ENCODE results near the gene CLCN6. TPM values are rescaled to one million over a fixed set of nuclear protein-coding genes. Genes with fewer than 3 reads are reported as not detected.

Gene CLCN6
- total and polyA plus RNA-seq, 4 donors: 5.0 to 9.0 (median 6.5) TPM

DNA sequence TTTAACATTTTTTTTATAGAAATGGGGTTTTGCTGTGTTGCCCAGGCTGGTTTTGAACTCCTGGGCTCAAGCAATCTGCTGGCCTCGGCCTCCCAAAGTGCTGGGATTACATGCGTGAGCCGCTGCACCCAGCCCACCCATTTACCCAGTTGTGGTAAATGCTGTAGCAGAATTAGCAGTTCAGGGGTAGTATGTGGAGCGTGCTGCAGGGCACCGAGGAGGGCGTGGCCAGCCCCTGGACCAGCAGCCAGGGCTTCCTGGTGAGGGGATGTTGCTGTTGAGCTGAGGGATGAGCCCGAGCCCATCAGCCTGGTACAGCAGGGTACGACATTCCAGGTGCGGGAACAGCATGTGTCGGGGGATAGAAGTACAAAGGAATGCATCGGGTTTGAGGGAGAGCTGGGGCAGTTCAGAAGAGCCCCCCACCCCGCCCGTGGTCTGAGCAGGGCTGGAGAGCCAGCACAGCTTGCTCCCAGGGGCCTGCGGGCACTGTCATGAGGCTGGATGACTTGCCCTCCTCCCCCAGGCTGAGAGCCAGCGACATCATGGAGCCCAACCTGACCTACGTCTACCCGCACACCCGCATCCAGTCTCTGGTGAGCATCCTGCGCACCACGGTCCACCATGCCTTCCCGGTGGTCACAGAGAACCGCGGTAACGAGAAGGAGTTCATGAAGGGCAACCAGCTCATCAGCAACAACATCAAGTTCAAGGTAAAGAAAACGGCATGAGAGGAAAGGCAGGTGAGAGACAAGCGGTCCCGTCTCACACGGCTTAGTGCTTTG lies 29.6 kb downstream of the CLCN6 start:
- Histone ChIP-seq H3K4me3 (ENCODE audit: low read depth in 1 of 3, low read length in 3 of 3) (no peak overlapping the region), H3K9ac (ENCODE audit: low read depth in 1 of 2, low read length in 2 of 2) (no peak overlapping the region), H3K27ac (ENCODE audit: low read depth in 1 of 2, low read length in 2 of 2) (no peak overlapping the region), H3K27me3 (ENCODE audit: control insufficient read depth in 4 of 4, insufficient read depth in 4 of 4, low read length in 3 of 4) (no peaks in the 10 kb centered on the region), H3K36me3 (ENCODE audit: control insufficient read depth in 4 of 4, insufficient read depth in 3 of 4, low read depth in 1 of 4, low read length in 3 of 4) (peaks cover 5 to 73% (median 37%) of the 10 kb centered on the region in 4 donors), H3K9me3 (ENCODE audit: control insufficient read depth in 4 of 4, low read length in 3 of 4) (no peaks in the 10 kb centered on the region), H3K4me1 (ENCODE audit: control insufficient read depth in 4 of 4, insufficient read depth in 4 of 4, low read length in 3 of 4) (peaks cover 5 to 14% (median 10%) of the 10 kb centered on the region in 4 donors)
- TF ChIP-seq SP1 (IDR thresholded peaks at IDR 0.05): no peak
- DNase-seq (ENCODE audit: low spot score): no peak
- 92% methylated on average over 28 of the region's 28 CpGs for WGBS

DNA sequence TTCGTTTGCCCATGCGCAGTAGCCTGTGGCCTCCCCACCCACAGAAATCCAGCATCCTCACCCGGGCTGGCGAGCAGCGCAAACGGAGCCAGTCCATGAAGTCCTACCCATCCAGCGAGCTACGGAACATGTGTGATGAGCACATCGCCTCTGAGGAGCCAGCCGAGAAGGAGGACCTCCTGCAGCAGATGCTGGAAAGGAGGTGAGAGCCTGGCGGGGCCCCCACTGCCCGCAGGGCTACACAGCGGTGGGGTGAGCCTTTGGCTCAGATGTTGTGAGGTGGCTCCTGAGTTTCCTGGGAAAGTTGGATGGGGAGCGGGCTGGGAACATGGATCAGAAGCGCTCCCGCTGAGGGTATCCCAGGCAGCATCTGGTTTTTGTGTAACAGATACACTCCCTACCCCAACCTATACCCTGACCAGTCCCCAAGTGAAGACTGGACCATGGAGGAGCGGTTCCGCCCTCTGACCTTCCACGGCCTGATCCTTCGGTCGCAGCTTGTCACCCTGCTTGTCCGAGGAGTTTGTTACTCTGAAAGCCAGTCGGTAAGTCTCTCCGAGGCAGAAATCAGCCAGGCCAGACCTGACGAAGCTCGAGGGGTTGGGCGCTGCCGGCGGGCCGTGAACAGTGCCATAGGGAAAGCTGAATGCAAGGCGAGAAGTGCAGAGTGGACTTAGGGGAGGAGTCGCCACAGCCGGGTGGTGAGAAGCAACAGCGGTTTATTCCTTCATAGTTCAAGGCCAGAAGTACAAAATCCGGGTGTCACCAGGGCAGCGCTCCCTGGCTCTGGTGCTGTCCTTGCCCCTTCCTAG lies 31.2 kb downstream of the CLCN6 start:
- DNase-seq (ENCODE audit: low spot score): no peak
- H3K36me3 ChIP-seq (ENCODE audit: control insufficient read depth in 4 of 4, insufficient read depth in 3 of 4, low read depth in 1 of 4, low read length in 3 of 4): peaks cover 5 to 61% (median 39%) of the 10 kb centered on the region in 4 donors
- no peak overlapping the region for H3K27ac ChIP-seq (ENCODE audit: low read depth in 1 of 2, low read length in 2 of 2)
- no peak overlapping the region for H3K4me3 ChIP-seq (ENCODE audit: low read depth in 1 of 3, low read length in 3 of 3)
- no peaks in the 10 kb centered on the region for H3K27me3 ChIP-seq (ENCODE audit: control insufficient read depth in 4 of 4, insufficient read depth in 4 of 4, low read length in 3 of 4)
- TF ChIP-seq NR2F2 (IDR thresholded peaks at IDR 0.05) (no peak), GABPA (IDR thresholded peaks at IDR 0.05 in 1 of 2, conservative IDR thresholded peaks at IDR 0.05 in 1 of 2) (no peak), FOXA1 (IDR thresholded peaks at IDR 0.05) (no peak), TAF1 (conservative IDR thresholded peaks at IDR 0.05) (no peak), HNF4A (conservative IDR thresholded peaks at IDR 0.05) (no peak), HNF4G (IDR thresholded peaks at IDR 0.05) (no peak), JUND (IDR thresholded peaks at IDR 0.05) (no peak), EGR1 (IDR thresholded peaks at IDR 0.05; ENCODE audit: low read depth in 2 of 2) (no peak), FOXA2 (IDR thresholded peaks at IDR 0.05) (no peak), SP1 (IDR thresholded peaks at IDR 0.05) (no peak), RAD21 (IDR thresholded peaks at IDR 0.05) (no peak)
- TF ChIP-seq, protein P1, sequence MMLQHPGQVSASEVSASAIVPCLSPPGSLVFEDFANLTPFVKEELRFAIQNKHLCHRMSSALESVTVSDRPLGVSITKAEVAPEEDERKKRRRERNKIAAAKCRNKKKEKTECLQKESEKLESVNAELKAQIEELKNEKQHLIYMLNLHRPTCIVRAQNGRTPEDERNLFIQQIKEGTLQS (IDR thresholded peaks at IDR 0.05): no peak
- TF ChIP-seq, protein P2, sequence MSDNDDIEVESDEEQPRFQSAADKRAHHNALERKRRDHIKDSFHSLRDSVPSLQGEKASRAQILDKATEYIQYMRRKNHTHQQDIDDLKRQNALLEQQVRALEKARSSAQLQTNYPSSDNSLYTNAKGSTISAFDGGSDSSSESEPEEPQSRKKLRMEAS (IDR thresholded peaks at IDR 0.05): no peak
- no peak overlapping the region for H3K9ac ChIP-seq (ENCODE audit: low read depth in 1 of 2, low read length in 2 of 2)
- peaks cover 11 to 30% (median 25%) of the 10 kb centered on the region in 4 donors for H3K4me1 ChIP-seq (ENCODE audit: control insufficient read depth in 4 of 4, insufficient read depth in 4 of 4, low read length in 3 of 4)
- 87% methylated on average over 36 of the region's 36 CpGs for WGBS
- no peaks in the 10 kb centered on the region for H3K9me3 ChIP-seq (ENCODE audit: control insufficient read depth in 4 of 4, low read length in 3 of 4)

DNA sequence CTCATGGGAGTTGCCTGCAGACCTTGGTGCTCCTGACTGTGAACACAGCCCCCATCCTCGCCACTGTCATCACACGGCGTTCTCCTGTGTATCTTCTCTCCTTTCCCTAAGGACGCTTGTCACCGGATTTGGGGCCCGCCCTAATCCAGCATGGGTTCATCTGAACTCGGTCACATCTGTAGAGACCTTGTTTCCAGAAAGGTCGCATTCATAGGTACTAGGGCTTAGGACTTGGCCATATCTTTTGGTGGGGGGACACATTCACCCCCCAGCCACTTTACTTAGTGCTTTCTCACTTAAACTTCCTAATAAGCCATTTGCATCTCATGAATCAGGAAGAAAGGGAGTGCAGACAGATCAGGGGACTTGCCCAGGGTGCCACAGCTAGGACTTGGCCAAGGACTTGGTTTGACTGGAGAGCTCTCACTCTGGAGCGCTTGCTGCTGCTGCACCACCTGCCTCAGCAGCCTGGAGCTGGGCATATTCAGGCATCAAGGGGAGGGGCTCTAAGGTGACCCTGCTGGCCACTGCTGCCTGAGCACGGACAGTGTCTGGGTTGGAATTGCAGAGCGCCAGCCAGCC lies 31.9 kb downstream of the CLCN6 start:
- H3K27ac ChIP-seq (ENCODE audit: low read depth in 1 of 2, low read length in 2 of 2): no peak overlapping the region
- no peak overlapping the region for H3K9ac ChIP-seq (ENCODE audit: low read depth in 1 of 2, low read length in 2 of 2)
- TF ChIP-seq RXRA (IDR thresholded peaks at IDR 0.05) (no peak), GABPA (IDR thresholded peaks at IDR 0.05 in 1 of 2, conservative IDR thresholded peaks at IDR 0.05 in 1 of 2) (no peak), HNF4A (conservative IDR thresholded peaks at IDR 0.05) (no peak)
- TF ChIP-seq, protein P3, sequence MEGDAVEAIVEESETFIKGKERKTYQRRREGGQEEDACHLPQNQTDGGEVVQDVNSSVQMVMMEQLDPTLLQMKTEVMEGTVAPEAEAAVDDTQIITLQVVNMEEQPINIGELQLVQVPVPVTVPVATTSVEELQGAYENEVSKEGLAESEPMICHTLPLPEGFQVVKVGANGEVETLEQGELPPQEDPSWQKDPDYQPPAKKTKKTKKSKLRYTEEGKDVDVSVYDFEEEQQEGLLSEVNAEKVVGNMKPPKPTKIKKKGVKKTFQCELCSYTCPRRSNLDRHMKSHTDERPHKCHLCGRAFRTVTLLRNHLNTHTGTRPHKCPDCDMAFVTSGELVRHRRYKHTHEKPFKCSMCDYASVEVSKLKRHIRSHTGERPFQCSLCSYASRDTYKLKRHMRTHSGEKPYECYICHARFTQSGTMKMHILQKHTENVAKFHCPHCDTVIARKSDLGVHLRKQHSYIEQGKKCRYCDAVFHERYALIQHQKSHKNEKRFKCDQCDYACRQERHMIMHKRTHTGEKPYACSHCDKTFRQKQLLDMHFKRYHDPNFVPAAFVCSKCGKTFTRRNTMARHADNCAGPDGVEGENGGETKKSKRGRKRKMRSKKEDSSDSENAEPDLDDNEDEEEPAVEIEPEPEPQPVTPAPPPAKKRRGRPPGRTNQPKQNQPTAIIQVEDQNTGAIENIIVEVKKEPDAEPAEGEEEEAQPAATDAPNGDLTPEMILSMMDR (IDR thresholded peaks at IDR 0.05; ENCODE audit: low read depth, low read length, missing input control): no peak
- TF ChIP-seq, protein P4, sequence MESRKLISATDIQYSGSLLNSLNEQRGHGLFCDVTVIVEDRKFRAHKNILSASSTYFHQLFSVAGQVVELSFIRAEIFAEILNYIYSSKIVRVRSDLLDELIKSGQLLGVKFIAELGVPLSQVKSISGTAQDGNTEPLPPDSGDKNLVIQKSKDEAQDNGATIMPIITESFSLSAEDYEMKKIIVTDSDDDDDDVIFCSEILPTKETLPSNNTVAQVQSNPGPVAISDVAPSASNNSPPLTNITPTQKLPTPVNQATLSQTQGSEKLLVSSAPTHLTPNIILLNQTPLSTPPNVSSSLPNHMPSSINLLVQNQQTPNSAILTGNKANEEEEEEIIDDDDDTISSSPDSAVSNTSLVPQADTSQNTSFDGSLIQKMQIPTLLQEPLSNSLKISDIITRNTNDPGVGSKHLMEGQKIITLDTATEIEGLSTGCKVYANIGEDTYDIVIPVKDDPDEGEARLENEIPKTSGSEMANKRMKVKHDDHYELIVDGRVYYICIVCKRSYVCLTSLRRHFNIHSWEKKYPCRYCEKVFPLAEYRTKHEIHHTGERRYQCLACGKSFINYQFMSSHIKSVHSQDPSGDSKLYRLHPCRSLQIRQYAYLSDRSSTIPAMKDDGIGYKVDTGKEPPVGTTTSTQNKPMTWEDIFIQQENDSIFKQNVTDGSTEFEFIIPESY (IDR thresholded peaks at IDR 0.05): no peak
- no peaks in the 10 kb centered on the region for H3K27me3 ChIP-seq (ENCODE audit: control insufficient read depth in 4 of 4, insufficient read depth in 4 of 4, low read length in 3 of 4)
- H3K4me1 ChIP-seq (ENCODE audit: control insufficient read depth in 4 of 4, insufficient read depth in 4 of 4, low read length in 3 of 4): peaks cover 15 to 36% (median 31%) of the 10 kb centered on the region in 4 donors
- H3K9me3 ChIP-seq (ENCODE audit: control insufficient read depth in 4 of 4, low read length in 3 of 4): no peaks in the 10 kb centered on the region
- WGBS: 84% methylated on average over 11 of the region's 11 CpGs
- no peak overlapping the region for H3K4me3 ChIP-seq (ENCODE audit: low read depth in 1 of 3, low read length in 3 of 3)
- no peak for DNase-seq (ENCODE audit: low spot score)
- peaks cover 5 to 54% (median 37%) of the 10 kb centered on the region in 4 donors for H3K36me3 ChIP-seq (ENCODE audit: control insufficient read depth in 4 of 4, insufficient read depth in 3 of 4, low read depth in 1 of 4, low read length in 3 of 4)

Measured in liver (tissue), 9 donors.